Urothelium cell line (cell line): Measurements from ENCODE around the gene VSIG10L.

Experiments used
- DNase-seq: peaks from one replicate; pipeline ENCODE4 v3.0.0; 2011; ENCODE audit warnings: low spot score, mixed read lengths
- FAIRE-seq: peaks from 2 replicates; lab custom pipeline; 2011; peaks lifted over from hg19 to GRCh38; lab: Jason Lieb, UNC

Gene VSIG10L

DNA sequence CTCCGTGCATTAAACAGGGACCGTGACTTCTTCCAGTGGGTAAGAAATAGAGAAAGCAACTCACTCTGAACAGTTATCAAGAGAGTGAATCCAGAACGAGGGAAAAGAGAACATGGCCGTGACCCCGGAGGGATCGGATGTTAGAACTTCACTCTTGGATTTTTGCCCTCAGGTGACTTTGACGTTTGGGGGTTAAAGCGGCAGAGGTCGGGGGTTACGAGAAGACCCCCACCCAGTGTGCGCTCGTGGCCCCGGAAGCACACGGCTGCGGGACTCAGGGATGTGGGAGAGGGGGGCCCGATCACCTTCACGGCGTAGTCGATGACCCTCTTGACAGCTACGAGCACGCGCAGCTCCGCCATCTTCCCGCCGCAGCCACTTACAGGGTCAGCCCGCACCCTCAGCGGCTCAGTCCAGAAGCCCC lies 24.0 kb upstream of the VSIG10L start, which contains the start of gene ETFB:
ETFB (minus strand) TSS at position 424 of the 424 bp plus-strand sequence; CDS start at position 362, 62 bp downstream.
- FAIRE-seq, result no peak
- no peak for DNase-seq

DNA sequence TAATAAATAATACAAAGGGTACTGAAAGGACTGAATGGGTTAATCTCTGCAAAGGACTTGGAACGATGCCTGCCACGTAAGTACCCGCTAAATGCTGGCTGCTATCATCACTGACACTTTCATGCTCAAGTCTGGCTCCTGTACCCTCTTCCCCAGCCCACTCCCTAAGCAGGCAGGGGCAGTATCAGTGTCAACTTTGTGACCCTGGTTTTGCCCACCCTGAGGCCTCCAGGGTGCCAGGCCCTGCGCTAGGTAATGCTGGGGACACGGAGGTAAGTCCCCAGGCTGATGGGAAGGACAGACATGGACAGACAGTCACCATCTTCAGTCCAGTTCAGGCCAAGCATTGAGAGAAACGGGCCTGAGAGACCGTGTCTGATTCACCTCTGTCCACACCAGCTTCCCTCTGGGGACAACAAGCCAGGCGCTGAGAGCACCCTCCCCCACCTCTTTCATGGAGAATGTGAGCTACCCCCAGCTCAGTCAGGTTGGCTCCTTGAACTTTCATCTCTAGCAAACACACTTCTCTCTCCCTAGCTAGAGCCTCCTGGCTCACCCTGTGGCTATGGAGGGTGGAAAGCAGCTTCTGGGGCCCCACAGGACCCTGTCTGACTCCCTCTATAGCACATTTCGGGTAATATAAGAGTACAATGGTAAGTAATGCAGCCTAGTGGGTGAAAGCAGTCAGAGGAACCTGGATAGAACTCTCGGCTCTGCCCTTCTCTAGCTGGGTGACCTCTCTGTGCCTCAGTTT lies 23.4 kb upstream of the VSIG10L start:
- no peak for FAIRE-seq
- no peak for DNase-seq

DNA sequence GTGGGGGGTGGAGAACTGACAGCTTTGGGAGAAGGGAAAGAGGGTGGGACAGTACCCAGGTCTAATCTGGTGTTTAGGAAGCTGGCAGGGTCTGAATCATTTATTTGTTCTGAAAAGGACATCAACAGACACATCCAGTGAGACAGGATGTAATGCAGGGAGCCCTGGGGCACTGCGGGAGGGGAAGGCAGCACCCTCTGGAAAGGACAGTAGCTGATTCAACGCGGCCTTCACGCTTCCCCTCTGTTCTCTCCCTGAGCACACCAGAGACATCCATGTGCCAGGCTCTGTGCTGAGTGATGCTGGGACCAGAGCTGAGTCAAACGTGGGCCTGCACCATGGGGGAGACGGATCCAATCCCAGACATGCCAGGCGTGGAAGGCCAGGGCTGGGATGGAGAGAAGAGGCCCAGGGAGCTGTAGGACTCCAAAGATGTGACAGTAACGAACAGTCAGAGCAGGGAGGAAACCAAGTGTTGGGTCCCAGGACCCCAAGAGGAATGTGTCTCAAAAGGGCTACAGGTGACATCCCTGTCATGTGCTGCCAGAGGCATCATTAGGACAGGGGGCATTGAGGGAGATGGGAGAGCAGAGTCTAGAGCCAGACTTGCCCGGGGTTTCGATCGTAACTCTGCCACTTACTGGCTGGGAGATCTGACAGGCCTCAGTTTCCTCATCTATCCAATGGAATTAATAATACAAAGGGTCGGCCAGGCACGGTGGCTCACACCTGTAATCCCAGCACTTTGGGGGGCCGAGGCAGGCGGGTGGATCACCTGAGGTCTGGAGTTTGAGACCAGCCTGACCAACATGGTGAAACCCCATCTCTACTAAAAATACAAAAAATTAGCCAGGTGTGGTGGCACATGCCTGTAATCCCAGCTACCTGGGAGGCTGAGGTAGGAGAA lies 22.5 kb upstream of the VSIG10L start:
- FAIRE-seq, result no peak
- no peak for DNase-seq

DNA sequence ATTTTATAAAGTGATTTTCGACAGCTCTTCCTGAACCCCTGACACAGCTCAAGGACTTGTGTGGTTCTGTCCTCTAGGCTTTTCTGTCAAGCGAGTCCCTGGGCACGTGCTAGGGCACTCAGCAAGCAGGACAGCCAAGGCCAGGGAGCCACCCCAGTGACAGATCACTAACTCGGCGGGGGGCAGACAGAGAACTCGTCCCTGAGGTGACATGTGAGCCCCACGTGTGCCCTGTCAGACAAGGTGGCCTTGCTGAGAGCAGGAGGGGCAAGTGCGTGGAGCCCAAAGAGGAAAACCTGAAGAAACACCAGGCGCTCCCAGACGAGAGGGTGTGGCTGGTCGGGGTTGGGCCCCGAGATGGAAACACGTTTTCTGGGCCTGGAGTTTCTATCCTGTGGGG lies 19.3 kb upstream of the VSIG10L start:
- FAIRE-seq, result no peak
- no peak for DNase-seq

DNA sequence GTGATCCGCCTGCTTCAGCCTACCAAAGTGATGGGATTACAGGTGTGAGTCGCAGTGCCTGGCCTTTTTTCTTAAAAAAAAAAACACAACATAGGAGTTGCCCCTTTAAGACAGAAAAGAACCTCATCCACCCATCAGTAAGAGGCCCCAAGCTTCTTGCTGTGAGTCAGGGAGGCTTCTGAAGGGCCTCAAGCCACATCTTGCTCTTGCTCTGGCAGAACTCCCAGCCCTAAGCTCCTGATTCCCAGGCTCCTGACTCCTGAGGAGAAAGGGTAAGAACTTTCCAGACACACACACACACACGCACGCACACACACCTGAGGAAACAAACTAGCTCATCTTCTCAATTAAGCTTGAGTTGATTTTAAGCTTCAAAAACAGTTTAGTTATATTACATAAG lies 17.4 kb upstream of the VSIG10L start:
- DNase-seq, result no peak
- no peak for FAIRE-seq

DNA sequence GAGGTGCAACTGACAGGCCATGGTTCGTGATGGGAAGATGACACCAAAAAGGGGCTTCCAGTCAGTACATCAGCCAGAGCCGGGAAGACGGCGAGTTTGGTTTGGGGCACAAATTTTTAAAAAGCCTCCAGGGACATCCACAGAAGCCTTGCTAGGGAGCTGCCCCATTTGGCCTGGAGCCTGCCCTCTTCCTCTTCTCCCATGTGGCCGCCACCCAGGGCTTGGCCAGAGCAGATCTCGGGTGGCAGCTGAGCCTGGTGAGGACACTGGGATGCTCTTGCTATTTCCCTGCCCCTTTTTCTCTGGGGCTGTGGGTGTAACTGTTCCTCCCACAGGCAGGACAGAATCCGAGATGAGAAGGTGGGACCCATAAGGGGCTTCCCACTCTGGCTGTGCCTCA lies 16.0 kb upstream of the VSIG10L start:
- DNase-seq (no peak), FAIRE-seq (no peak)

DNA sequence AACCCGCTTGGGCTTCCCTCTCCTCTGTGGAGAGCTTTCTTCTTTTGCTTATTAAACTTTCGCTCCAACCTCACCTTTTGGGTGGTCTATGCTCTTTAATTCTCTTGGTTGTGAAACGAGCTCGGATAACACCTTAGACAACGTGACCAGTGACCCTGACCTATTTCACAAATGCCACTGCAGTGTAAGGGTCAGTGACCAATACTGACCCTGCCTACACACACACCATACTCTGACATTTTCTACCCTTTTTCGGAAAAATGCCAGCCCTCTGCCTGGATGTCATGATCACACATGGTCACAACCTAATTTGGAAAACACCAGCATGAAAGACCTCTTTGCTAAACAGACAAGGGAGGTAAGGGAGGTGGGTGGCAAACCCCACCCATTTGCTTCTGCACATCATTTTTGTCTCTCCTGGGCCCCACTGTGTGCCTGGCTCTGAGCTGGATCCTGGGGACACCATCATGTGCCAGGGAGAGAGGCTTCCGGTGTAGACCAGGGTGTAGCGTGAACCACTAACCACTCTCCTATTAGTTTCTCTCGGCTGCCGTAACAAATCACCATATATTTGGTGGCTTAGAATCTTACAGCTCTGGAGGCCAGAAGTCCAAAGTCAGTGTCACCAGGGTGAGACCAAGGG lies 14.3 kb upstream of the VSIG10L start:
- FAIRE-seq (no peak), DNase-seq (no peak)

DNA sequence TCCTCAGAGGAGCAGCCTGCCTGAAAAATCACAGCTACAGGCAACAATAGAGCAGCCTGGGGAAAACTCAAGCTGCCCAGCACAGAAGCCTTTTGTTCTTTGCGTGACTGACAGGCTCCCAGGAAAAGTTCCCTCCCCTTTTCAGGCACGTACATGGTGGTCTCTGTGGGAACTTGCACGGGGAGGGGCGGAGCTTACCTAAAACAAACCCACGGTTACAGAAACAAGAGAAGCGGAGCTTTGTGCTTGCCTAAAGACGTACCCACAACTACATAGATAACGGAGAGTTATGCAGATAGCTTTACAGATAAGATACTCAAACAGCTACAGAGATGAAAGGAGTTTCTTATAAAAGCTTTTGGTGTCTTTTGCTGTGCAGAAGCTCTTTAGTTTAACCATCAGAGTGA lies 12.8 kb upstream of the VSIG10L start:
- no peak for DNase-seq
- no peak for FAIRE-seq

DNA sequence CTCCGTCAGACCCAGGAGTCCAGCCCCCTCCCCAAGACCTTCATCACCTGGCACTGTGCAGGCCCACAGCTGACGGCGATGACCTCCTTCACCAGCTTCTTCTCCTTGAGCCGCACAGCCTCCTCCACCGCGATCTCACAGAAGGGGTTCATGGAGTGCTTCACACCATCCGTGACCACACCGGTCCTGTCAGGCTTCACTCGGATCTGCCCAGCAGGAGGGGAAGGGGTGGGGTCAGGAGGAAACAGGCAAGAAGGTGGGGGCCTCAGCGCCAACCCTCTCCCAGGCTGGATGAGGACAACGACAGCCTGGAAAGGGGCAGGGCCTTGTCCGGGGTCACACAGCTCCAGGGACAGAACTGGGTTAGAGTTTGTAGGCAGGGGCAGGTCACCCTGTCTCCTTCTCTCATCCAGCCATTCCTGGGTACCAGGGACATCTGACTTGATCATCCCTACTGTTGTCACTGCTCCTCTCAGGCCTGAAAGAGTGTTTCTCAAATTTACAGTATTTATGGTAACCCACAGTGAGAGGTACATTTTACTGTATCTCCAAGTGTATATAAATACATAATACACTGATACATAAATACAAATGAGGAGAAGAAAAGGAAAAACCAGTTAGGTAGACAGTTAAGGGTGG lies 12.3 kb upstream of the VSIG10L start:
- FAIRE-seq, result no peak
- no peak for DNase-seq

DNA sequence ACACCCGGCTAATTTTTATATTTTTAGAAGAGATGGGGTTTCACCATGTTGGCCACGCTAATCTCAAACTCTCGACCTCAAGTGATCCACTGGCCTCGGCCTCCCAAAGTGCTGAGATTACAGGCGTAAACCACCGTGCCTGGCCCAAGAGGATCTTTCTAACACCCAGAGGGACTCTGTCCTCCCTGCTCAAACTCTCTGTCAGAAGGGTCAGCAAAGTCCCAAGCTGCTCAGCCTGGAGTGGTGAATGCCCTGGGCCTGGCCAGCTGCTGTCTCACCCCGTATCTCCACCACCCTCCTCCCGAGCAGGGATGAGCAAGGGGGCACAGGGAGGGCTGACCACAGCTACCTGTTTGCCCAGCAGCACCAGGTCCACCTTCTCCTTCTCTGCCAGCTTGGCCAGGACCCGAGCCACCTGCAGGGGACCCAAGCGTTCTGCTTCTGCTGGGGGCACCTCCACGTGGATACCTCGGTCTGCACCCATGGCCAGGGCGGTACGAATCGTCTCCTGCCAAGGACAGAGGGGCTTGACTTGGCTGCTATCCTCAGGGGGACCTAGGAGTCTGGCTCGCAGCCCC lies 10.9 kb upstream of the VSIG10L start:
- DNase-seq (no peak), FAIRE-seq (no peak)

DNA sequence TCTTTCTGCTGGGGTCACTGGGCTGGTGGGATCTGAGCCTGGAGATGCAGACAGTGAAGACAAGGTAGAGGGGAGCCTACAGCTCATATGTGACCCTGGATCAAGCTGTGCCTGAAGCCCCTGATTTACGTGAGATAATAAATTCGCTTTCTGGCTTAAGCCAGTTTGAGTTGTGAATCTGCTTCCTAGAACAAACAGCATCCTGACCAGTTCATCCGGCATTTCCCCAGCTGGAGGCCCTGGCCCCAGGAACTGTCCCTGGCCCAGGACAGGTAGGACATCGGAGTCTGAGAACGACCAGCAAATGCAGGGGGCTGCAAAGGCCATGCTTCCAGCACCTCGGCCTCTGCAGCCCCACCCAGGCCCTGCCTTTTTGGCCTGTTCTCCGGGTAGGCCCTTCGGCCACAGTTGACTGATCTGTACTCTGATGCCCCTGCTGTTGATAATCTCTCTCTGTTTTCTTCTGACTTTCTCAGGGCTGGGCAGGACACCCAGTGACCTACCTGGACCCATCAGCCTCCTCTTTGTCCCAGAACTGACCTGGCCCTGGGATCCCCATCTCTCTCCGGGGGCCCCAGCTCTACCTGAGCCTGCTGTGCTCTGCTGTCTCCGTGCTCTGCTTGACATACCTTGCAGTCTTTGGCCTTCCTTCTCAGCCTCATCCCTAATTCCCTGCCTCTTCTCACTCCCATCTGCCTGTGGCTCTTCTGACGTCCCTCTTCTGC lies 9.5 kb upstream of the VSIG10L start:
- no peak for FAIRE-seq
- no peak for DNase-seq

DNA sequence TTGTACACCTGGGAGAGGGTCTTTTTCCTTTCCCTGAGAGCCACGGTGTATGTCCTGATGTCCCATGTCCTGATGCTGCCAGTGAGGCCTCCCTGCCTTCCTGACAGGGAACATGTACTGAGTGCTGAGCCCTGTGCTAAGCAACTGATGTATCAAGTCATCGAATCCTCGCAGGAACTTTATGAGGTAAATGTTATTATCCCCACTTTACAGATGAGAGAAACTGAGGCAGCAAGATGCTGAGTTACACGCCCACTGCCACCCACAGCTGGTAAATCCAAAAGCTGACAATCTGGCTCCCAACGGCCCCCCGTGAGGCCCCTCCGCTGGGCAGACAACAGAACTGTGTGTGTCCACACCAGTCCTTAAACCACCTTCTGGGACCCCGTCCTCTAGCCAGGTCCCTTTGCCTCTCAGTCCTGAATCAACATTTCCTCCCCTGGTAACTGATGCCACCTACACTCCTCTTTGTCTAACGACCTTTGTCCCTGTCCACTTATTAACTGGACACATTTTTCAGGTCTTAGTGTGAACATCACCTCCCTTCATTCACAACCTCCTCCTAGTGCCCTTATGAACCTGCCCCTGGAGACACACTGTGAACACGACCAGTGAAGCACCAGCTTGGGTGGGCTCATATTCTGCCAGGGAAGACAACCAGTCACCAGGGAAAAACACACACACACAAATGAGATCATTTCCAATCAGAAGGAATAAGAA lies 5.4 kb upstream of the VSIG10L start:
- DNase-seq, result no peak
- FAIRE-seq, result no peak

DNA sequence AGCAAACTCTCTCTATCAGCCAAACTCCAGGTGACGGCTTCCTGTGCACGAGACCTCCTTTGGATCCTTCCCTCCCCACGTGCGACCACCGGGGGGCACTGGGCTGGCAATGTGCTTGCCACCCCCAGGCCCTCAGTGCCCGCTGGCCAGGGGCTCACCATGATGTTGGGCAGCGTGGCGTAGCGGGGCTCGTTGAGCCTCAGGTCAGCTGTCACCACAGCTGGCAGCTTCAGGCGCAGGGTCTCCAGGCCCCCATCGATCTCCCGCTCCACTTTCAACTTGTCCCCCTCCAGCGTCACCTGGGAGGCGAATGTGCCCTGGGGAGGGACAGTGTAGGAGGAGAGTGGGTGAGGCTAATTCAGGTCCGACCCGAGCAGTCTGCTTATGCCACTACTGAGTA lies 4.8 kb upstream of the VSIG10L start:
- FAIRE-seq (no peak), DNase-seq (no peak)

DNA sequence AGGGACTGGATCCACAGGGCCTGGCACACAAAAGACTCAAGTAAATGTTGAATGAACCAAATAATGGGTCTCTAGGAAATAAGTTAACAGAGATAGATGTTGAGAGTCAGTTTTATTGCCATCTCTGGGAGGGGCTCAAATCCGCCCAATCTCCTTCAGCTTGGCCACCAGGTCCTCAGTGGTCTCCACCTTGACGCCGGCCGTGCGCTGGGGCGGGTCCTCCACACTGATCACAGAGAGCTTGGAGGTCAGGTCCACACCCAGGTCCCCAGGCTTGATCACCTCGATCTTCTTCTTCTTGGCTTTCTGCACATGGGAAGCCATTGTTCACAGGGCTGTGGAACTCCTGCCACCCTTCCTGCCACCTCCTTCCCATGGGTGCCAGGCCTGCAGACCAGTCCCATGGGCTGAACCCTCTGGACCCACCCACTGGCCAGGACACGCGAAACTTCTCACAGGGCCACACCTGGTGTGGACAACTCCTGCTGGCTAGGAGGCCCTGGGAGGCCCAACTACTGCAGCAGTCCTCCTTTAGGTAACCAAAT lies 3.2 kb upstream of the VSIG10L start:
- no peak for DNase-seq
- FAIRE-seq, result no peak

DNA sequence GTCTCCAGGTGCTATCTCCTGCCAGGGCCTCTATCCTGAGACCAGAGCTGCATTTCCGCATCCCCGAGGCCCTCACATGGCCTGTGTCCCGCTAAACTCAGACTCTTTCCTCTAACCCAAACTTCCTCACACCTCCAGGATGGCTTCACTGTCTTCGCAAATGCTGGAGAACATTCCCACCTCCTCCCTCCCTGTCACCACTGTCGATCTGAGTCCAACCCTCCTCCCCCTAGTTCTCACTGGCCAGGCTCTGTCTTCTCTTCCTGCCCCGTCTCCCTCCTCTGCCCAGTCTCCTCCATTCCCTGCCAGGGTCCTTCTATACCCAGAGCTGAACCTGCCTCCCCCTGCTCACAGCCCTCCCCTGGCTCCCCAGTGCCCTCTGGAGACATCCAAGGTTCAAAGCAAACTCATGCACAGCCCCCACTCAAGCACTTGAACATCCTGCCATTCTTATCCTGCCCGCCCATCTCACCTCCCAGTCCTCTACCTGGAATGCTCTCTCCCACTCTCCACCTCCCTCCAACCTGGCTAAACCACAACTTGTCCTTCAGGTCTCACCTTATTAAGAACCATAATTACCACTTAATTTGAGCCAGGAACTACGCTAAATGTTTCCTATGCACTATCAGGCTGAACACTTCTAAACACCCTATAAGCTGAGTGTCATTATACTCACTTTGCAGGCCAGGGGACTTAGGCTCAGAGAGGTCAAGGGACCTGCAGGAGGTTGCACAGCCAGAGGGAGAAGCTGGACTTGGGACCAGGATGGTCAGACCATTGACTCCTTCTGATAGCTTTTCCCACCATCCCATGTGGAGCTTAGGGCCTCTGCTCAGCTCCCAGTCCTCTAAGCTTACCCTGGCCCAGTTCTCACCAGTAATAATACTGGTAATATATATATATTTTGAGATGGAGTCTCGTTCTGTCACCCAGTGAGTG lies 961 bp upstream of the VSIG10L start:
- no peak for FAIRE-seq

DNA sequence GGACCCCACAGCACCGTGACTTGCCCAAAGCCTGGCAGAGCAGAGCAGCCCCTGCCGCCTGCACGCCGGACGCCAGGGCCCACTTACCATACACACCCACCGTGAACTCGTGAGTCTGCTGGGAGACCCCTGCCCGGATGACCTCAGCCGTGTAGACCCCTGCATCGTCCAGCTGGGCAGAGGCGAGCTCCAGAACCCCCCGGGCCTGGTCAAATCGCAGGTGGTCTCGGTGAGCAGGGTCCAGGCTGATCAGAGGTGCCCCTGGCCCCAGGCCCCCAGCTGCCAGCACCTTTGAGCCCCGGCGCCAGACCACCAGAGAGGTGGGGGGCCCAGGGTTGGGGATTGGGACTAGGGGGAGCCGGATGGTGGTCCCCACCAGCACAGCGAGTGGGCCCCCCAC lies 873 bp downstream of the VSIG10L start:
- no peak for DNase-seq
- no peak for FAIRE-seq

More for the DNA sequence above, 961 bp upstream of the VSIG10L start:
- DNase-seq, result no peak

DNA sequence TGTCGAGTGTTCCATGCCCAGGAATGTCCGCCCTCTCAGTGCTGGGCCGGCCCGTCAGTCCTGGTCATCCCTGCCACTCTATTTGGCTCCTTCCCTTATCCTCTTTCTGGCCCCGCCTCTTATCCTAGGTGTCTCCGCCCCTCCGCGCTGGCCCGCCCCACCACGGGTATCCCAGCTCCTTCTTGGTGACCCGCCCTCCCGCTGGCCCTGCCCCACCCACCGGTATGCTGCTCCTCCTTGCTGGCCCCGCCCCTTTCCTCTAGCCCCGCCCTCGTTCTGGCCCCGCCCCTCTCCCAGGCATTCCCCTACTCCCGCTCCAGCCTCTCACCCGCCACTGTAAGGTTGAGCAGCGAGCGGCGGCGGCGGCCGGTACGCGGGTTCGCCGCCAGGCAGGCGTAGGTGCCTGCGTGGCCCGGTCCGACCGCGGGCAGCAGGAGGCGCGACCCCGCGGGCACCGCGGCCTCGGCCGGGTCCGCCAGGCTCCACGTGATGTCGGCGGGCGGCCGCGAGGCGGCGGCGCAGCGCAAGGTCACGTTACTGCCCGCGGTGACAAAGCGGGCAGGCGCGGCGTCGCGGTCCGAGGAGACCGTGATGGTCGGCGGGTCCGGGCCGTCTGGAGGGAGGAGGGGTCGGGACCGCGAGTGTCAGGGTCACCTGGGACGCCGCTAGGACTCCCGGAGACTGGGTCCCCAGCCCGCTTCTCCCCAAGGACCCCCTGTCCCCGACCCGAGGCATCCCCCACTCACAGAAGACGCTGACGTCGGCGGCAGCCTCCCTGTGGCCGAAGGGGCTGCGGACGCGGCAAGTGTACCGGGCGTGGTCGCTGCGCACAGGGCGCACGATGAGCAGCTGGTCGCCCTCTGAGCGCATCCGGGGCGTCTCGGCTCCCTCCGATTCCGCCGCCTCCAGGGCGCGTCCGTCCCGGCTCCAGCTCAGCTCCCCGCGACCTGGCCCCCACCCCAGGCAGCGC lies 2.0 kb downstream of the VSIG10L start:
- peak; percentile 99 for DNase-seq
- FAIRE-seq, result peak; percentile 44
